Tibial nerve (tissue), 4 donors: ENCODE results near the gene HECW1.
"Not testable (repeated sequence)": the region's sequence is repeated elsewhere in the genome, so short reads cannot be mapped to it uniquely, and the experiment has no call there.

Experiments used
- CTCF ChIP-seq, 5 experiments: fragments of 200-600 bp in 3 of 5; fragments of 450-650 bp in 2 of 5; sonication (generic) in 3 of 5; IDR thresholded peaks; one replicate each; pipeline ENCODE4 v1.5.1; 2016 to 2019; ENCODE audit warnings: antibody characterized with exemption in 5 of 5, mild to moderate bottlenecking in 3 of 5, moderate library complexity in 2 of 5
- EP300 ChIP-seq, 2 donors: sonication (generic); formaldehyde crosslinking; IDR thresholded peaks; one replicate each; pipeline ENCODE4 v1.6.1; 2017; ENCODE audit warnings: antibody characterized with exemption in 2 of 2, mild to moderate bottlenecking in 1 of 2

DNA sequence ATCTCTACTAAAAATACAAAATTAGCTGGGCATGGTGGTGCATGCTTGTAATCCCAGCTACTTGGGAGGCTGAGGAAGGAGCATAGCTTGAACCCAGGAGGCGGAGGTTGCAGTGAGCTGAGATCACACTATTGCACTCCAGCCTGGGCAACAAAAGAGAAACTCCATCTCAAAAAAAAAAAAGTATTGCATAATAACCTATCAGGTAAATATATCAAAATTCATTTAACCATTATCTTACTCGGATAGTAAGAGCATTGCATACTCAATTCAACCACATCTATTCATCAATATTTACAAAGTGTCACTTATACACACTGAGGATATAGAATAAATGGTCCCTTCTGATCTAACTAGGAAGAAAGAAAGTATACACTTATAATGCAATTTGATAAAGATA, 461.4 kb downstream of the HECW1 start:
- not testable (repeated sequence) for TF ChIP-seq CTCF, EP300 (IDR thresholded peaks at IDR 0.05)
